ENCODE measurements around the gene HOXD12.

Gene HOXD12

GRCh38 chr2:176081376-176081836 lies 18.2 kb upstream of the HOXD12 start:
- no peak for DNase-seq

GRCh38 chr2:176081837-176082524 lies 17.6 kb upstream of the HOXD12 start:
- peak in 1 of 2 experiments; percentile 38 for DNase-seq

DNA sequence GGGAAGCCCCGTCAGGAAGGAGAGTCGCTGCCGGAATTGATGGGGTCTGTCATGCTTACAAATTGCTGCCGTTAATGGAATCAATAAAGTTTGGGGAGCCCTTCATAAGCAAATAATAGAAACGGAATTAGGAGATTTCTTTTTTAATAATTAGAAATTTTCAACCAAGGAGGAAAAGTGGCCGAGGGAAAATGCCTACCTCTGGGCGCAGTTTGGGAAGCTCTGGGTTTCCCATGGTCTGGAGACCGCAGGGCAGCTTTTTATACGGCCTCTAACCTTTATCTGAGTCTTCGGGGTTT lies 17.1 kb upstream of the HOXD12 start:
- DNase-seq: no peak

DNA sequence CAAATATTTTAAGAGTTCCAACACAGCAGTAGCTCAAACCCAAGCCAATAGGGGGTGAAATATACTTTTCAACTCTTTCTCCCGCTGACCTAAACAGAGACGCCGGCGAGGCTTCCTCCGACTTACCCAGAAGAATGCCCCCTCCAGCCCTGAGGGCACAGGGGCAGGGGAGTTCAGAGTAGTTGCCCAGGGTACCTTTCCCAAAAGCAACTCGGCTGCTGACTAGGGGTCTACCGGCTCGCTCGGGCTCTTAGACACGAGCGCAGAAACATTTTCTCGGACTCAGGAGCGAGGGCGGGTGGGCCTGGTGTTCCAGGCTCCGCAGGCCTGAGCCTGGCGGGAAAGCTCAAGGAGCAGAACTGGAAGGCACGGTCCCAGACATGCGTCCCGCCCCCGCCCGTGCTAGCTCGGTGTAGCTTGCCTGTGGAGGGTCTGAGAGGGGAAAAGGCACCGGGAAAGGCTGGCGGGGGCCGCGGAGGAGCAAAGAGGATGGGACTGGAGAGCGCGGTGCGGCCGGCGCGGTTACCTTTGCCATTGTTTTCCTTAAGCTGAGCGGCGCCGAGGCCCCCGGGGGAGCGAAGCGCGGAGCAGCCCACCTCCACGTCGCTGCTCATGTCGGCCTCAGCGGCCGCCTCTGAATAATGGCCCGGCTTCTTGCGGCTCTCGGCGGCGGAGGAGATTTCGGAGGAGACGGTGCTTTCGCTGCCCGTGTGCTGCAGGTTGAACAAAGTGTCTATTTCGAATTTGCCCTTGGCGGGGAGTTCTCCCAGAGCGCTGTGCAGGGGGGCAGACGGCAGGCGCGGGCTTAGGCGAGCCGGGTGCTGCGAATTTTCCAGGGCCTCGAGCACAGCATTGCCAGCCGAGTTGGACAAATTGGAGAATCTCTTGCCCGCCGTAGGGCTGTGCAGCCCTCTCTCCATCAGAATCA lies 16.5 kb upstream of the HOXD12 start:
- no peak for DNase-seq

GRCh38 chr2:176083796-176084261 lies 15.8 kb upstream of the HOXD12 start, which contains the start of gene EVX2:
TSS of gene EVX2 (minus strand) at chr2:176083962. CDS start at chr2:176083776, 186 bp downstream.
- no peak for DNase-seq

- DNase-seq: no peak
Measured at GRCh38 chr2:176084611-176085119, 14.9 kb upstream of the HOXD12 start.

- no peak for DNase-seq
Measured at GRCh38 chr2:176085120-176085788, 14.3 kb upstream of the HOXD12 start.

- DNase-seq: peak; percentile 62 to 67
Measured at GRCh38 chr2:176085861-176086771, 13.5 kb upstream of the HOXD12 start.

- DNase-seq: no peak
Measured at GRCh38 chr2:176087330-176088047, 12.1 kb upstream of the HOXD12 start.

DNA sequence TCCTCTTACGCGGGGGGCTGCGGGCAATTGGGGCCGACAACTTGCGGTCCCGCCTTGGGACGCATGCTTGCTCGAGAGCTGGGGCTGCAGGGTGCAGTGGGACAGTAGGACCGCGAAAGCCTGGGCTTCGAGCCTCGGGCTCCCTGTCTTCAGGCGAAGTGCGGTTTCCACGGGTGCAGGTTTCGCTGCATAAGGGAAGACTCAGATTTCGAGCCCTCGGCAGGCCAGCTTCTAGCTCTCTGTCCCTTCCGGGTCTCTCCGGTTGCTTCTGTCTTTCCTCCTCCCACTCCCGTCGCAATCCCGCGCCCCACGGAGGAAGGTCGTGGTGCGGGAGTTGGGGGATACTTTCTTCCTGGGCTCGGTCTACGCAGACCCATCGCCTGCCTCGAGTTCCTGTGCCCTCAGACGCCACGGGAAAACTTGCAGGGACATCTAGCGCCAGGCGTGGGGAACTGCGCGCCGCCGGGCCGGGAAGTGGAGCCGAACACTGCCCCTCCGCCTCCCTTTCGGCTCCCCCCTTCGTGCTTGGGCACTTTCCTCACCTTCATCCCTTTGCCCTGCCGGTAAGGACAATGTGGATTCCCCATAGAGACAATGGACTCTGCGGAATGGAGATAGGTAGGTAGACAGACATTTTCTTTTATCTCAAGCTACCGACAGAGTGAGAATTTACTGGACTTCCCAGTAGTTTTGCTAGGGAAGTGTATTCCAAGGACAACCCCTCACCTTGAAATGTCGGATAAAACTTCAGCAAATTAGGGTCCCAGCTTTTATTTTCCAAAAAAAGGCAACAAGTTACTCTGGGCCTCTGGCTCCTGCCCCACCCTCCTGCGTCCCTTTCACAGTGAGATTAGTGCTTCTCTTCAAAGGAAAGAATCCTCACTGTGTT lies 11.3 kb upstream of the HOXD12 start:
- DNase-seq: peak; percentile 24 to 48

DNA sequence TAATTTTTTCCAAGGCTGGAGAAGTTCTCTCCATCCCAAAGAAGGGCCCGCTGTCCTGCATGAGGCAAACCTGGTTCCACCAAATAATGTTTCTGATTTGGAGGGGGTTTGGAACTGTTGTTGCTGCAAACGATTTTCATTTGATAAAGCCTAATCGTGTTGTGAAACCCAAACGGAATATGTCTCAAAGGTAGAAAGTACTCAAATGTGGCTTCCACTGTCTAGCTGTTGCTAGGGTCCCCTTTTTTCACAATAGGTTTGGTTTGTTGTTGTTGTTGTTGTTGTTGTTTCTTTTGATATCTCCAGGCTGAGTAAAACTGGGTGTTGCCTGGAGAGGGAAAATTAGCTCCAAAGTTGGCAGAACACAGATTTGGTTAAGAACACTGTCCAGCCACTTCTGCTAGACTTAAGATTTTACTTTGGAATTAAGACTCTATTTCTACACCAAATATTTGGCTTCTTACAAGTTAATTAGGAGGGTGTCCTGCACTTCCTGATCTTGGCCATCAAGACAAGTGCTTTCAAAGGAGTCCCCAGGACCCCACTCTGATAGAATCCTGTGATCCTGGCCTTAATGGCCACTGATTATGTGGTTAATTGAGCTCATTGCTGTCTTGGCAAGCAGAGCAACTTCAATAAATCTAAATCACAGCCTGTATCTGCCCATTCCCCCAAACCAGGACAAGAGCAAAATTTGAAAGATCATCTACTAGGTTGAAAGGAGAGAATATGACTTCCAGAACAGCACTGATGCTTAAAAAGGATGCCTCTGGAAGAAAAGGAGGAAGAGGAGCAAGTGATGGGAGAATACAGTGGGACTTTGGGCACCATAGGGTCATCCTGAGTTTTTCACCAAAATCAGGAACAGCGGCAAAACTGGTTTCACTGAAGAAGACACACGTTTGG lies 10.4 kb upstream of the HOXD12 start:
- no peak for DNase-seq

DNA sequence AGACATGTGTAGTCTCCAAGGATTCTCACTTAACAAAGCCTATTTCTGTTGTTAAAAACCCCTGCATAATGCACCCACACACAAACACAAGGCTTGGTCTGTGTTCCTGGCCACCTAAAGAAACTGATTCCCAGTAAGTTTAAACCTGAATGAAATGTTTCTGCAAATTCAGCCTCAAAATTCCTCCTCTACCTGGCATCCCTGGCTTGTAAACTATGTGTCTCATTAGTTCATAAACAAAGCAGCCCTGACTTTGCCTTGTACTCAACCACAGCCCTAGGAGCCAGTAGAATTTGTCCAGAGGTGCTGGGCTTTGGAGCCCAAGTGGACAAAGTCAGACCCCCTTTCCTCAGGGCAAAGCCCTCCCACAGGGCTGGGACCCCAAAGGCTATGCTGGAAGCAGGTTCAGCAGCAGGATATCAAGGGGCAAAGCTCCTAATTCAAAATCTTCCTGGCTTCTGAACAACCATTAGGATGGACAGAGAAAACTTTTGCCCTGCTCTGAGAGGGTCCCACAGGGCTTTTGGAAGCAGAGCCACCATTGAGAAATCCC lies 9.7 kb upstream of the HOXD12 start:
- DNase-seq: no peak

- DNase-seq: no peak
Measured at GRCh38 chr2:176090862-176091261, 8.7 kb upstream of the HOXD12 start.

DNA sequence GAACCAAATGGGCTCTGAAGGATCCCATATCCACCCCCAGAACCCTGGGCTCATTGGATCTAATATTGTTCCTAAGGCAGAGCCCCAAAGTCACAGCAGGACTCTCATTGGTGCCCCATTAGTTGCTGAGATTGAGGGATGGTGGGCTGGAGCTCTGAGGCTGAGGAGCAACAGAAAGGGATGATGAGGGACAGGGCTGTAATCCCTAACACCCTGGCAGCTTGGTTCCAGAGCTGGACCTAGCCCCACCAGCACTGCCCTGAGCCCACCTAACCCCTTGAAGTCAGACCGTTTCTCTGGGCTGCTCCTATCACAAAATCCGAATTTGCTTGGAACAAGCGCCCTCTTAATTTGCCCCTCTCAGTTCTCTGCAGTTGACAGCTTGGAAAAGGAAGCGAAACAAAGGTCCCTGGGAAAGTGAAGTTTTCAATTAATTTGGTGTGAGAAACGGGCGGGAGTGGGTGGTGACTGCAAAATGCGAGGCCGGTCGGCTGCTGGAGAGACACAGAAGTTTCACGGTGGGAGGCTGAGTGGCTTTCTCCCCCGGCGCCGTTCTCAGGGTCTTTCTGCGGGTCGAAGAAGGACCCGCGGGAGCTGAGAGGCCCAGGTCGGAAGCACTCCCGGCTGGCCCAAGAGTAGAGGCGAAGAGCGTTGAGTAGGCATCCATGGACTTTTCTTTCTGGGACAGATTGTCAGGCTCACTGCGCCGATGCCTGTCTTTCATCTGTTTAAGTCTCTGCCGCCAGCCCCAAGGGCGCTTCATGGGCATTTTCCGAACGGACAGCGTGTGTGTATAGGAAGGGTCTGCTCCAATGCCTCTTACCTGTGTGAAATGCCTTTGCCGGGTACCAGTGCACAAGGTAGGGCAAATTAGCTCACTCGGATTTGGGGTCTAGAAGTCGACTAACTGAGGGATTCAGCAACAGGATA lies 8.0 kb upstream of the HOXD12 start:
- DNase-seq: no peak

DNA sequence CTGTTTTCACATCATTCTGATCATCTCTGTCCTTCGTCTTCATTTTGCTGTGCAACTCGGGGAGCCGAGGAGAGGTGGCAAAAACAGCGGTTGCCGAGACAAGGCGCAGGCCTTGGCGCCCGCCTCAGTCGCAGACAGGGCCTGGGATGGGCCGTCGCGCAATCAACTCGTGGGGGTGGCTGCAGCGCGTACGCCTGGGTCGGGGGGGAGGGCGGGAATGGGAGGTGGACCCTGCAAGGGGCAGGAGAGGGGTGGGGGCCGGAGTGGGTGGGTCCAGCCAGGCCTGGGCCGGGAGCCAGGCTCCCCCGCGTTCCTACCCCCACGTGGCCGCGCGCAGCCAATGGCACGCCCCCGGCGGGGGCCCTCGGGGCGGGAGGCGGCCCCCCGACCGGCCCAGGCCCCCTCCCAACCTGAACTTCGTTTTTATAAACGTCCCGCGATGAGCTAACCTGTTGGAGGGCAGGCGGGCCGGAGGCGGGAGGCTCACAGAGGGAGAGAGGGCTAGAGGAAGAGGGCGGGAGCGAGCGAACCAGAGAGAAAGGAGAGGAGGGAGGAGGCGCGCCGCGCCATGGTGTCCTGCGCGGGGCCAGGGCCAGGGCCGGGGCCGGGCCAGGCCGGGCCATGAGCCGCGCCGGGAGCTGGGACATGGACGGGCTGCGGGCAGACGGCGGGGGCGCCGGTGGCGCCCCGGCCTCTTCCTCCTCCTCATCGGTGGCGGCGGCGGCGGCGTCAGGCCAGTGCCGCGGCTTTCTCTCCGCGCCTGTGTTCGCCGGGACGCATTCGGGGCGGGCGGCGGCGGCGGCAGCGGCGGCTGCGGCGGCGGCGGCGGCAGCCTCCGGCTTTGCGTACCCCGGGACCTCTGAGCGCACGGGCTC lies 7.1 kb upstream of the HOXD12 start, which contains the start of gene HOXD13:
HOXD13 (plus strand) TSS at position 452 of the 875 bp plus-strand sequence; CDS start at position 622, 170 bp downstream.
- peak; percentile 45 to 63 for DNase-seq

GRCh38 chr2:176093145-176093897 lies 6.3 kb upstream of the HOXD12 start:
- peak; percentile 40 to 75 for DNase-seq
